Lower leg skin (tissue), 3 donors: ENCODE data around the gene SLC37A1.

Source experiments
- CTCF ChIP-seq, 3 donors: fragments of 450-650 bp; IDR thresholded peaks; one replicate each; pipeline ENCODE4 v1.5.1; 2016; ENCODE audit warnings: antibody characterized with exemption in 3 of 3, mild to moderate bottlenecking in 3 of 3, moderate library complexity in 2 of 3
- POLR2A ChIP-seq, 2 donors: fragments of 450-650 bp; IDR thresholded peaks; one replicate each; pipeline ENCODE4 v1.6.1; 2016 to 2017; ENCODE audit warnings: antibody characterized with exemption in 2 of 2, mild to moderate bottlenecking in 1 of 2, moderate library complexity in 1 of 2

GRCh38 chr21:42473498-42474042, 40.1 kb upstream of the SLC37A1 start:
- TF ChIP-seq CTCF (IDR thresholded peaks at IDR 0.05) (no peak), POLR2A (IDR thresholded peaks at IDR 0.05) (no peak)
